ENCODE measurements around the gene PRM3.

DNA sequence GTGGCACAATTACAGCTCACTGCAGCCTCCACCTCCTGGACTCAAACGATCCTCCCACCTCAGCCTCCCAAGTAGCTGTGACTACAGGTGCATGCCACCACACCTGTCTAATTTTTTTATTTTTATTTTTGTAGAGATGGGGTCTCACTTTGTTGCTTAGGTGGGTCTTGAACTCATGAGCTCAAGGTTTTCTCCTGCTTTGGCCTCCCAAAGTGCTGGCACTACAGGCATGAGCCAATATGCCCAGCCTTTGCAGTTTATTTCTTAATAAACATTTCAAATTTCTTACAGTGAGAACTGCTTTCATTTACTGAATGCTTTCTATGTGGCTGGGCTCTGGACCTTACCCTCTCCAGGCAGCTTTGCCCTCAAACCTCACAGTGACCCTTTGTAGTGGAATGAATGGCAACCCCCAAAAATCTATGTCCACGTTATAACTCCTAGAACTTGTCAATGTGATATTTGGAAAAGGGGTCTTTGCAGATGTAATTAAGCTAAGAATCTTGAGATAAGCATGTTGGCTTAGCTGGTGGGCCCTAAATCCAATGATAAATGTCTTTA is 2.7 kb downstream of the PRM3 start:
- TF ChIP-seq CTCF (conservative IDR thresholded peaks at IDR 0.05 in 1 of 2, IDR thresholded peaks at IDR 0.05 in 1 of 2; ENCODE audit: low read depth in 1 of 2, low read length in 2 of 2) (no peak), EZH2 (IDR thresholded peaks at IDR 0.05; ENCODE audit: low read length, missing control alignments) (no peak)
